Fibroblast of the aortic adventitia (primary cell): ENCODE results near the gene KRTAP9-4. TPM values are rescaled to one million over a fixed set of nuclear protein-coding genes. Genes with fewer than 3 reads are reported as not detected.
"Not testable (repeated sequence)": the region's sequence is repeated elsewhere in the genome, so short reads cannot be mapped to it uniquely, and the experiment has no call there.

ENCODE experiments used
- DNase-seq: peaks from one replicate; pipeline ENCODE4 v3.0.0-alpha.2; 2010; ENCODE audit warnings: low read depth
- H3K4me3 ChIP-seq: 2 replicates; pipeline ENCODE4 v1.5.1; 2011; ENCODE audit warnings: low read depth, mild to moderate bottlenecking, control low read depth, low read length, moderate library complexity
- total RNA-seq: library from RNA; depleted of rRNA; stranded (reverse); fragments of >200 nt; gene quantifications from 2 replicates; pipeline ENCODE4 v1.2.3, GENCODE V29; 2012; ENCODE audit warnings: low replicate concordance
- TF ChIP-seq, protein P1 (sequence below): IDR thresholded peaks from 2 replicates; pipeline ENCODE4 v1.5.1; 2011; ENCODE audit warnings: mild to moderate bottlenecking, low read length, control low read depth, inconsistent platforms; ENCODE audit not compliant: insufficient read depth

Gene KRTAP9-4
- total RNA-seq, 1 donor = not detected

- DNase-seq = no peak
Observed at GRCh38 chr17:41230094-41230493, 19.4 kb upstream of the KRTAP9-4 start.

GRCh38 chr17:41231731-41232130 lies 17.8 kb upstream of the KRTAP9-4 start:
- no peak overlapping the region for H3K4me3 ChIP-seq
- TF ChIP-seq, protein P1, sequence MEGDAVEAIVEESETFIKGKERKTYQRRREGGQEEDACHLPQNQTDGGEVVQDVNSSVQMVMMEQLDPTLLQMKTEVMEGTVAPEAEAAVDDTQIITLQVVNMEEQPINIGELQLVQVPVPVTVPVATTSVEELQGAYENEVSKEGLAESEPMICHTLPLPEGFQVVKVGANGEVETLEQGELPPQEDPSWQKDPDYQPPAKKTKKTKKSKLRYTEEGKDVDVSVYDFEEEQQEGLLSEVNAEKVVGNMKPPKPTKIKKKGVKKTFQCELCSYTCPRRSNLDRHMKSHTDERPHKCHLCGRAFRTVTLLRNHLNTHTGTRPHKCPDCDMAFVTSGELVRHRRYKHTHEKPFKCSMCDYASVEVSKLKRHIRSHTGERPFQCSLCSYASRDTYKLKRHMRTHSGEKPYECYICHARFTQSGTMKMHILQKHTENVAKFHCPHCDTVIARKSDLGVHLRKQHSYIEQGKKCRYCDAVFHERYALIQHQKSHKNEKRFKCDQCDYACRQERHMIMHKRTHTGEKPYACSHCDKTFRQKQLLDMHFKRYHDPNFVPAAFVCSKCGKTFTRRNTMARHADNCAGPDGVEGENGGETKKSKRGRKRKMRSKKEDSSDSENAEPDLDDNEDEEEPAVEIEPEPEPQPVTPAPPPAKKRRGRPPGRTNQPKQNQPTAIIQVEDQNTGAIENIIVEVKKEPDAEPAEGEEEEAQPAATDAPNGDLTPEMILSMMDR = no peak

More at GRCh38 chr17:41230094-41230493, 19.4 kb upstream of the KRTAP9-4 start:
- TF ChIP-seq, protein P1 = no peak
- H3K4me3 ChIP-seq = no peak overlapping the region

DNA sequence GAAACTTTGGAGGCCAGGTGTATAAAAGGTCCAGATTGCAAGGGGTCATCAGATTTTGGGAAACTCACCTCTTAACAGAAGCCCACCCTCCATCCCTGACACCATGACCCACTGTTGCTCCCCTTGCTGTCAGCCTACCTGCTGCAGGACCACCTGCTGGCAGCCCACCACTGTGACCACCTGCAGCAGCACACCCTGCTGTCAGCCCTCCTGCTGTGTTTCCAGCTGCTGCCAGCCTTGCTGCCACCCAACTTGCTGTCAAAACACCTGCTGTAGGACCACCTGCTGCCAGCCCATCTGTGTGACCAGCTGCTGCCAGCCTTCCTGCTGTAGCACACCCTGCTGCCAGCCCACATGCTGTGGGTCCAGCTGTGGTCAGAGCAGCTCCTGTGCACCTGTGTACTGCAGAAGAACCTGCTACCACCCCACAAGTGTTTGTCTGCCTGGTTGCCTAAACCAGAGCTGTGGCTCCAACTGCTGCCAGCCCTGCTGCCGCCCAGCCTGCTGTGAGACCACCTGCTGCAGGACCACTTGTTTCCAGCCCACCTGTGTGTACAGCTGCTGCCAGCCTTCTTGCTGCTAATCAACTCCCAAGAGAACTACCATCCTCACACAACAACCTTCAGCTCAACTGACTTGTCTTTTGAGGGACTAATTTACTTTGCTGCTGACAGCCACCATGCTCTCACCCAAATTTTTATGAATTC lies 16.9 kb upstream of the KRTAP9-4 start, which contains the start of gene KRTAP9-3:
TSS of gene KRTAP9-3 (plus strand) at position 51 of the 707 bp plus-strand sequence. CDS start at position 104, 53 bp downstream.
- H3K4me3 ChIP-seq, DNase-seq: not testable (repeated sequence)

More at GRCh38 chr17:41231731-41232130, 17.8 kb upstream of the KRTAP9-4 start:
- DNase-seq = no peak

DNA sequence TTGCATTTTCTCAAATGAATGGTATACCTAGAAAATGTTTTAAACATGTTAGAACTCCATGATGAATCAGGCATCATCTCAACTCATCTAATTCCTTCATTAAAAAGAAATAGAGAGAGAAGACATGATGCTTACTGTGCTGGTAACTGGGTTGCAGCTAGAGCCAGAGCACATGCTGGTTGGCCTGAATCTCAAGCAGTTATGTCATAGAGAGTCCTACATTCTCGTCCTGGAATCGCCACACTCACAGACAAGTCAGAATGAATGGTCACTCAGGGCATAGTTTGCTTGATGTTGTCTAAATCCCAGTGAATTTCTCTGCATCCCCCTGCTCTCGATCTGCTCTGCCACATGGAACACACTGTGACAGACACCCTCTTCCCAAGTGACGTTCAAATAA lies 12.4 kb upstream of the KRTAP9-4 start:
- H3K4me3 ChIP-seq, DNase-seq: not testable (repeated sequence)

DNA sequence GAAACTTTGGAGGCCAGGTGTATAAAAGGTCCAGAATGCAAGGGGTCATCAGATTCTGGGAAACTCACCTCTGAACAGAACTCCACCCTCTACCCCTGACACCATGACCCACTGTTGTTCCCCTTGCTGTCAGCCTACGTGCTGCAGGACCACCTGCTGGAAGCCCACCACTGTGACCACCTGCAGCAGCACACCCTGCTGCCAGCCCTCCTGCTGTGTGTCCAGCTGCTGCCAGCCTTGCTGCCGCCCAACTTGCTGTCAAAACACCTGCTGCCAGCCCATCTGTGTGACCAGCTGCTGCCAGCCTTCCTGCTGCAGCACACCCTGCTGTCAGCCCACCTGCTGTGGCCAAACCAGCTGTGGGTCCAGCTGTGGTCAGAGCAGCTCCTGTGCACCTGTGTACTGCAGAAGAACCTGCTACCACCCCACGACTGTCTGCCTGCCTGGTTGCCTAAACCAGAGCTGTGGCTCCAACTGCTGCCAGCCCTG lies 11.5 kb upstream of the KRTAP9-4 start, which contains the start of gene KRTAP9-8:
TSS of gene KRTAP9-8 (plus strand) at position 51 of the 489 bp plus-strand sequence. CDS start at position 104, 53 bp downstream.
- H3K4me3 ChIP-seq = not testable (repeated sequence)

DNA sequence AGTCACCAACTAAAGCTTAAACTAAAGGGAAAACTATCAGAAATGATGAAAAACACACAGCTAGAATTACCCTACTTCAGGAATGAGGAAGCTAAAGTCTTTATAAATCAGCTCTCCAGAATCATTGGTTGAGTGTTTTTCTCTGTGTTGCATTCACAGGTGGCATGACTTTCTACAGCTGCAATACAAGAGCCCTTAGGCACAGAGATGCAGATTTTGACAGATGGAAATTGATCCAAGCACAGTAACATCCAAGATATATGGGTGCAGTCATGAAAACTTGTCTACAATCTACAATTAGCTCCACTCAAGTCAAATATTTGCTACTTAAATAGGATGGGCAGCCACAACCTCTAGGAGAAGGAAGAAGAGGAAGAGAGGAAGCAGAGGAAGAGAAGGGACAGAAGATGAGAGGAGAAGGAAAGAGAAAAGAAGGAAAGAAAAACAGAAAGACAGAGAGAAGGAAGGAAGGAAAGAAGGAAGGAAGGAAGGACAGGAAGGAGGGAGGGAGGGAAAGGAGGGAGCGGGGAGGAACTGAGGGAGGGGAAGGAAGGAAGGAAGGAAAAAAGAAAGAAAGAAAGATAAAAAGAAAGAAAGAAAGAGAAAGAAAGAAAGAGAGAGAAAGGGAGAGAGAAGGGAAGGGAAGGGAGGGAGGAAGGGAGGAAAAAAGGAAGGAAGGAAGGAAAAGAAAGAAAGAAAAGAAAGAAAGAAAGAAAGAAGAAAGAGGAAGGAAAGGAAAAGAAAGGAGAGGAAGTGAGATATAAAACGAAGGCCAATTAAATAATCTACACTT lies 2.3 kb upstream of the KRTAP9-4 start:
- not testable (repeated sequence) for H3K4me3 ChIP-seq, DNase-seq

More for the DNA sequence above, 11.5 kb upstream of the KRTAP9-4 start, which contains the start of gene KRTAP9-8:
- not testable (repeated sequence) for DNase-seq

- no peak overlapping the region for H3K4me3 ChIP-seq
- TF ChIP-seq, protein P1 = no peak
- DNase-seq = no peak
Observed at GRCh38 chr17:41251261-41251660, 1.8 kb downstream of the KRTAP9-4 start.

GRCh38 chr17:41254861-41255260 lies 5.4 kb downstream of the KRTAP9-4 start:
- no peak for DNase-seq
- TF ChIP-seq, protein P1 = no peak

DNA sequence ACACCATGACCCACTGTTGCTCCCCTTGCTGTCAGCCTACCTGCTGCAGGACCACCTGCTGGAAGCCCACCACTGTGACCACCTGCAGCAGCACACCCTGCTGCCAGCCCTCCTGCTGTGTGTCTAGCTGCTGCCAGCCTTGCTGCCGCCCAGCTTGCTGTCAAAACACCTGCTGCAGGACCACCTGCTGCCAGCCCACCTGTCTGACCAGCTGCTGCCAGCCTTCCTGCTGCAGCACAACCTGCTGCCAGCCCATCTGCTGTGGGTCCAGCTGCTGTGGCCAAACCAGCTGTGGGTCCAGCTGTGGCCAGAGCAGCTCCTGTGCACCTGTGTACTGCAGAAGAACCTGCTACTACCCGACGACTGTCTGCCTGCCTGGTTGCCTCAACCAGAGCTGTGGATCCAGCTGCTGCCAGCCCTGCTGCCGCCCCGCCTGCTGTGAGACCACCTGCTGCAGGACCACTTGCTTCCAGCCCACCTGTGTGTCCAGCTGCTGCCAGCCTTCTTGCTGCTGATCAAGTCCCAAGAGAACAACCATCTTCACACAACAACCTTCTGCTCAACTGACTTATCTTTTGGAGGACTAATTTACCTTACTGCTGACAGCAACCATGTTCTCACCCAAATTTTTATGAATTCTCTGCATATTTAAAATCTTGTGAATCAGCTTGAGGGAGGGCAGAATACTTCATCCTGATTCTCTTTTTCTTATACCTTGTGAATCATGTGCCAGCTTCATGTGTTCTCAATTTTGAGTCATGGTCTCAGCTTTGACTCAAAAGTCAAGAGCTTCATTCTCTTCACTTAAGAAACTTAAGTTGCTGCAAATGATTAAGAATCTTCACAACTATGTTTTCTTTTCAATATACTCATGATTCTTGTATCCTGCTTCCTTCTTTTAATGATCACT lies 6.1 kb downstream of the KRTAP9-4 start, which contains the start of gene KRTAP9-9:
TSS of gene KRTAP9-9 (plus strand) at position 4 of the 910 bp plus-strand sequence.
- not testable (repeated sequence) for DNase-seq, H3K4me3 ChIP-seq

More at GRCh38 chr17:41254861-41255260, 5.4 kb downstream of the KRTAP9-4 start:
- H3K4me3 ChIP-seq = no peak overlapping the region
